DOHH2 (cell line): ENCODE measurements around the gene ANO9.

ENCODE experiments used
- H3F3A ChIP-seq: fragments of 200-600 bp; sonication (generic), shearing (Covaris generic); 2 replicates; pipeline ENCODE4 v1.6.0; 2016; ENCODE audit warnings: antibody characterized with exemption, mild to moderate bottlenecking; ENCODE audit not compliant: control insufficient read depth, insufficient read depth
- H3K27ac ChIP-seq: fragments of 200-600 bp; sonication (generic); 2 replicates; pipeline ENCODE4 v1.5.1; 2014; ENCODE audit warnings: low read depth, mild to moderate bottlenecking, low read length, moderate library complexity
- H3K27me3 ChIP-seq: fragments of 200-600 bp; sonication (generic); 2 replicates; pipeline ENCODE4 v1.6.1; 2014; ENCODE audit warnings: mild to moderate bottlenecking, low read length, mixed read lengths; ENCODE audit not compliant: control insufficient read depth
- H3K36me3 ChIP-seq: fragments of 200-600 bp; sonication (generic); 2 replicates; pipeline ENCODE4 v1.6.1; 2014; ENCODE audit warnings: mild to moderate bottlenecking, low read length, moderate library complexity, mixed read lengths; ENCODE audit not compliant: control insufficient read depth
- H3K4me1 ChIP-seq: fragments of 200-600 bp; sonication (generic); 2 replicates; pipeline ENCODE4 v1.6.1; 2014; ENCODE audit warnings: mild to moderate bottlenecking, low read length, mixed read lengths; ENCODE audit not compliant: control insufficient read depth
- H3K4me2 ChIP-seq: fragments of 200-600 bp; sonication (generic); 2 replicates; pipeline ENCODE4 v1.6.0; 2014; ENCODE audit warnings: mild to moderate bottlenecking, low read length, moderate library complexity
- H3K4me3 ChIP-seq: fragments of 200-600 bp; sonication (generic); 2 replicates; pipeline ENCODE4 v1.5.1; 2014; ENCODE audit warnings: mild to moderate bottlenecking, low read length, mixed read lengths
- H3K79me2 ChIP-seq: fragments of 200-600 bp; sonication (generic); 2 replicates; pipeline ENCODE4 v1.6.1; 2014; ENCODE audit warnings: mild to moderate bottlenecking, low read length, mixed read lengths; ENCODE audit not compliant: control insufficient read depth
- H3K9me2 ChIP-seq: fragments of 200-600 bp; sonication (generic); replicated peaks from 2 replicates; pipeline ENCODE4 v1.6.1; 2014; ENCODE audit warnings: mild to moderate bottlenecking, low read length, mixed read lengths; ENCODE audit not compliant: control insufficient read depth
- H3K9me3 ChIP-seq: fragments of 200-600 bp; sonication (generic); 2 replicates; pipeline ENCODE4 v1.6.1; 2014; ENCODE audit warnings: antibody characterized with exemption, low read length, mixed read lengths; ENCODE audit not compliant: control insufficient read depth, insufficient read depth
- H4K20me1 ChIP-seq: fragments of 200-600 bp; sonication (generic); 2 replicates; pipeline ENCODE4 v1.6.0; 2014; ENCODE audit warnings: low read depth, mild to moderate bottlenecking, antibody characterized with exemption, low read length, moderate library complexity; ENCODE audit not compliant: control insufficient read depth, insufficient read depth
- EZH2phosphoT487 ChIP-seq: fragments of 200-600 bp; sonication (generic); IDR thresholded peaks from 2 replicates; pipeline ENCODE4 v1.6.1; 2017; ENCODE audit warnings: borderline replicate concordance, mild to moderate bottlenecking, antibody characterized with exemption, low read length, moderate library complexity, mixed read lengths
- TF ChIP-seq, protein P1 (sequence below): fragments of 200-600 bp; sonication (generic); IDR thresholded peaks from one replicate; pipeline ENCODE4 v1.5.1; 2014; ENCODE audit warnings: antibody characterized with exemption, mild to moderate bottlenecking, low read depth, low read length; ENCODE audit not compliant: poor library complexity, severe bottlenecking

The ANO9 gene

DNA sequence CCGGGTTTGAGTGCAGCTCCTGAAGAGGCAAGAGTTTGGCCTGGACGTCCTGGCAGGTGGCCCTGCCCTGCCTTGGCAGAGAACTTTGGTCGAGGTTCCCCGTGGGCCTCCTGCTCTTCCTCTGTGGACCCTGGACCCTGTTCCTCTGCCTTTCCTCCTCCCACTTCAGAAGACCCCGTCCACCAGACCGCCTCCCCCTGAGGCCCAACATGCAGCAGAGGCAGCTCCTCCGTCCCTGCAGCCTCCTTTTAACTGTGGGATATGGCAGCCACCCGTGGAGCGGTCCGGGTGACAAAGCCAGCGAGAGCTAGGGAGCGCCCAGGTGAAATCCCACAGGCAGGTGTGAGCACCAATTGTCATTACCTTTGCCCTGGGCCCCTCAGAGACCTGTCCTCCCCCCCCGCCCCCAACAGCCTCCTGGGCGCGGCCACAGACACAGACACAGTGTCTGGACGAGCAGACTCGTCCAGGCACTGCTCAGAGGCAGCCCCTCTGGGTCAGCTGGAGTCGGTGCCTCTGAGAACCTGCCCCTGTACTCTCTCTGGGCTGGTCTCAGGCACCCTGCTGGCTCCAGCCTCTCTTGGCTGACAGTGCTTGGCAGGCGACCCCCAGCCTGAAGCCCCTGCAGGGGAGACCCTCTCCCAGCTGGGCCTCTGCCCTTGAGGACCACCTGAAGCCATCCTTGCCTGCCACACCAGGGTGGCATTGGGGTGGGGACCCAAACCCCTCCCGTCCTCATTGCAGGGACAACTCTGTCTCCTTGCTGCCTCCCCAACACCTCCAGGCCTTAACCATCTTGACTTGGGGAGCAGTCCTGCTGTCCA lies 4.2 kb upstream of the ANO9 start:
- H3K27ac ChIP-seq: no peak overlapping the region
- no peaks in the 10 kb centered on the region for H3K9me2 ChIP-seq
- TF ChIP-seq, protein P1, sequence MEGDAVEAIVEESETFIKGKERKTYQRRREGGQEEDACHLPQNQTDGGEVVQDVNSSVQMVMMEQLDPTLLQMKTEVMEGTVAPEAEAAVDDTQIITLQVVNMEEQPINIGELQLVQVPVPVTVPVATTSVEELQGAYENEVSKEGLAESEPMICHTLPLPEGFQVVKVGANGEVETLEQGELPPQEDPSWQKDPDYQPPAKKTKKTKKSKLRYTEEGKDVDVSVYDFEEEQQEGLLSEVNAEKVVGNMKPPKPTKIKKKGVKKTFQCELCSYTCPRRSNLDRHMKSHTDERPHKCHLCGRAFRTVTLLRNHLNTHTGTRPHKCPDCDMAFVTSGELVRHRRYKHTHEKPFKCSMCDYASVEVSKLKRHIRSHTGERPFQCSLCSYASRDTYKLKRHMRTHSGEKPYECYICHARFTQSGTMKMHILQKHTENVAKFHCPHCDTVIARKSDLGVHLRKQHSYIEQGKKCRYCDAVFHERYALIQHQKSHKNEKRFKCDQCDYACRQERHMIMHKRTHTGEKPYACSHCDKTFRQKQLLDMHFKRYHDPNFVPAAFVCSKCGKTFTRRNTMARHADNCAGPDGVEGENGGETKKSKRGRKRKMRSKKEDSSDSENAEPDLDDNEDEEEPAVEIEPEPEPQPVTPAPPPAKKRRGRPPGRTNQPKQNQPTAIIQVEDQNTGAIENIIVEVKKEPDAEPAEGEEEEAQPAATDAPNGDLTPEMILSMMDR: no peak
- TF ChIP-seq EZH2phosphoT487: no peak
- no peaks in the 10 kb centered on the region for H3K36me3 ChIP-seq
- H3K4me2 ChIP-seq: no peak overlapping the region
- no peak overlapping the region for H3K4me3 ChIP-seq
- no peaks in the 10 kb centered on the region for H4K20me1 ChIP-seq
- H3K79me2 ChIP-seq: peaks cover 16% of the 10 kb centered on the region
- peaks cover 15% of the 10 kb centered on the region for H3F3A ChIP-seq
- peaks cover 30% of the 10 kb centered on the region for H3K4me1 ChIP-seq
- no peaks in the 10 kb centered on the region; the same call in 1 of the 2 replicates for H3K27me3 ChIP-seq
- H3K9me3 ChIP-seq: no peaks in the 10 kb centered on the region

DNA sequence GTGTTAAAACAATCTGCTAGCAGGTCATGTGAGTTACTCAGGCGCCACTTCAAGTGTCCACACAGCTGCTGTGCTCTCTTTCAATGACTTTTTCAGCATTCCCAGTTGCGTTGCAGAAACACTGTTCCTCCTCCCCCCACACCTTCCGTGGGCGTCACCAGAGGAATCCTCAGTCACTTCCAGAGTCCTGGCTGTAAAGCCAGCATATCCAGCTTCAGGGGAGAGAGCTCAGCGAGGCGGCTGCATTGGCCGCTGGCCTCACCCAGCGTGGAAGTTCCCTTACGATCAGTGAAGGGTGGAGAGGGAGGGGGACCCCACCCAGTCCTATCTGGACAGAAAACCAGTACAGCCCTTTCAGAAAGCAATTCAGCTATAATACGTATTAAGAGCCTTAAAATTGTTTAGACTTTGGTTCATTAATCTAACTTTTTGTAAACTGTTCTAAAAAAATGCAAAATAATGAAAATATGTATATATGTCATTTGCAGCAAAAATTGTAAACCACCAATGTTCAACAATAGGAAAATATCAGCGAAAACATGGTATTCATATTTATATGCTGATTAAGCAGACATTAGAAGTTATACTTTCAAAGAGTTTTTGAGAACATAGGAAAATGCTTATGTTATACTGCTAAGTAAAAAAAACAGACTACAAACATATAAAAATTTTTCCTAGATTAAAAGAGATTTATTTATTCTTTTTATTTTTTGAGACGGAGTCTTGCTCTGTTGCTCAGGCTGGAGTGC lies 2.8 kb upstream of the ANO9 start:
- TF ChIP-seq, protein P1: no peak
- no peak for TF ChIP-seq EZH2phosphoT487
- Histone ChIP-seq H3K4me2 (no peak overlapping the region), H4K20me1 (no peaks in the 10 kb centered on the region), H3F3A (peaks cover 15% of the 10 kb centered on the region), H3K36me3 (no peaks in the 10 kb centered on the region), H3K4me1 (peaks cover 28% of the 10 kb centered on the region), H3K9me2 (no peaks in the 10 kb centered on the region), H3K4me3 (no peak overlapping the region), H3K9me3 (no peaks in the 10 kb centered on the region), H3K79me2 (peaks cover 5% of the 10 kb centered on the region), H3K27me3 (no peaks in the 10 kb centered on the region; the same call in 1 of the 2 replicates), H3K27ac (no peak overlapping the region)

DNA sequence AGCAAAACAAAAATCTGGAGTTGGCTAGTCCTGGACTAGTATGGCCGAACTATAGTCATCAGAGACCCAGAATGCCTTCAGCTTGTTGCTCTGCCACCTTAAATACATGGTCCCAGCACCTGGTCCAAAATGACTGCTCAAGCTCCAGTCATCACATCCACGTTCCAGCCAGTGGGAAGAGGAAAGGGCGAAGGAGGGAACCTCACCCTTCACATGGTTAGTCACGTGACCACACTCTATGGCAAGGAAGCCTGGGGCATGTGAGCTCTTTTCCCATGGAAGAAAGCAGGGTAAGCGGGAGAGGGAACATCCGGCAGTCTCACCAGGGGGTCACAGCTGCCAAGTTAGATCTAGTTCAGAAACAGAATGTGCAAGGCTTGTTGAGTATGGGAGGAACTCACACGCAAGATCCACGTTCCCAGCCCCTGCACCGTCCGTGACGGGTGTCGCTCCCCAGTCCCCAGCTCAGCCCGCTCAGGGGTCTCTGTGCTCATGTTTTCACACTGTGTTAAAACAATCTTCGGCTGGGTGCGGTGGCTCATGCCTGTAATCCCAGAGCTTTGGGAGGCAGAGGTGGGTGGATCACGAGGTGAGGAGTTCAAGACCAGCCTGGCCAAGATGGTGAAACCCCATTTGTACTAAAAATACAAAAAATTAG lies 1.9 kb upstream of the ANO9 start:
- Histone ChIP-seq H3K79me2 (no peaks in the 10 kb centered on the region), H3F3A (peaks cover 6% of the 10 kb centered on the region), H3K4me2 (no peak overlapping the region), H3K4me1 (peaks cover 19% of the 10 kb centered on the region), H3K36me3 (no peaks in the 10 kb centered on the region), H4K20me1 (no peaks in the 10 kb centered on the region), H3K9me2 (no peaks in the 10 kb centered on the region), H3K9me3 (no peaks in the 10 kb centered on the region), H3K27ac (no peak overlapping the region), H3K27me3 (no peaks in the 10 kb centered on the region; the same call in 1 of the 2 replicates), H3K4me3 (no peak overlapping the region)
- TF ChIP-seq, protein P1: no peak
- TF ChIP-seq EZH2phosphoT487: no peak
